Measurements from ENCODE around the gene PSPH.
A peak's percentile ranks its signal among the peaks of the same experiment; 100 is the strongest.

PSPH gene

GRCh38 chr7:55966851-55967250 is 84.4 kb downstream of the PSPH start:
- no peak overlapping the region for H3K4me3 ChIP-seq (ENCODE audit: low read depth, low read length)
- TF ChIP-seq, protein P1, sequence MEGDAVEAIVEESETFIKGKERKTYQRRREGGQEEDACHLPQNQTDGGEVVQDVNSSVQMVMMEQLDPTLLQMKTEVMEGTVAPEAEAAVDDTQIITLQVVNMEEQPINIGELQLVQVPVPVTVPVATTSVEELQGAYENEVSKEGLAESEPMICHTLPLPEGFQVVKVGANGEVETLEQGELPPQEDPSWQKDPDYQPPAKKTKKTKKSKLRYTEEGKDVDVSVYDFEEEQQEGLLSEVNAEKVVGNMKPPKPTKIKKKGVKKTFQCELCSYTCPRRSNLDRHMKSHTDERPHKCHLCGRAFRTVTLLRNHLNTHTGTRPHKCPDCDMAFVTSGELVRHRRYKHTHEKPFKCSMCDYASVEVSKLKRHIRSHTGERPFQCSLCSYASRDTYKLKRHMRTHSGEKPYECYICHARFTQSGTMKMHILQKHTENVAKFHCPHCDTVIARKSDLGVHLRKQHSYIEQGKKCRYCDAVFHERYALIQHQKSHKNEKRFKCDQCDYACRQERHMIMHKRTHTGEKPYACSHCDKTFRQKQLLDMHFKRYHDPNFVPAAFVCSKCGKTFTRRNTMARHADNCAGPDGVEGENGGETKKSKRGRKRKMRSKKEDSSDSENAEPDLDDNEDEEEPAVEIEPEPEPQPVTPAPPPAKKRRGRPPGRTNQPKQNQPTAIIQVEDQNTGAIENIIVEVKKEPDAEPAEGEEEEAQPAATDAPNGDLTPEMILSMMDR (conservative IDR thresholded peaks at IDR 0.05; ENCODE audit: low read depth, low read length) = no peak

DNA sequence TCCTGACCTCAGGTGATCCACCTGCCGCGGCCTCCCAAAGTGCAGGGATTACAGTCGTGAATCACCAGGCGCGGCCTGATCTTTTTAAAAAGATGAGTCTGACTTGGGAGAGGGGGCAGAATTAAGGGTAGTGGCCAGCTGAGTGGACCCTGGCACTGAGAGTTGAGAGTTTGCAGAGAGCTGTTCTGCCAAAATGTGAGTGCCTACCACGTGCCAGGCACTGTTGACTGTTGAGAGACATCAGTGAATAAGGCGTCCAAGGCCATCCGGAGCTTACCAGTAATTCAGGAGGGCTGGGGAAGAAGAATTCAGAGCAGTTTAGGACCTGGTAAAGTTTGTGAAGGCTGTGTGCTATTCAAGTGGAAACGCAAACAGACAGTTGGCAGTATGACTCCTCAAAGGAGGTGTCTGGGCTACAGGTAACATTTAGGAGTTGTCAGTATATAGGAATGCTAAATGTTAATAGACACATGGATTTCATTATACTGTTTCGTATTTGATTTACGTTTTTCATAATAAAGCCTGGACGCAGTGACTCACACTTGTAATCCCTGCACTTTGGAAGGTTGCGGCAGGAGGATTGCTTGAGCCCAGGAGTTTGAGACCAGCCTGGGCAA is 85.3 kb downstream of the PSPH start:
- no peak for DNase-seq (ENCODE audit: low read depth)
- H3K4me3 ChIP-seq (ENCODE audit: low read depth, low read length) = no peak overlapping the region
- TF ChIP-seq, protein P1 (conservative IDR thresholded peaks at IDR 0.05; ENCODE audit: low read depth, low read length) = no peak

More at GRCh38 chr7:55966851-55967250, 84.4 kb downstream of the PSPH start:
- no peak for DNase-seq (ENCODE audit: low read depth)

GRCh38 chr7:55965100-55965470 is 86.2 kb downstream of the PSPH start:
- TF ChIP-seq, protein P1 (conservative IDR thresholded peaks at IDR 0.05; ENCODE audit: low read depth, low read length) = no peak
- DNase-seq (ENCODE audit: low read depth) = peak; percentile 52
- peak overlapping the region; percentile 74 for H3K4me3 ChIP-seq (ENCODE audit: low read depth, low read length)

- H3K4me3 ChIP-seq (ENCODE audit: low read depth, low read length) = peak within 1 kb of the TSS; percentile 74
- peak; percentile 44 for DNase-seq (ENCODE audit: low read depth)
- TF ChIP-seq, protein P1 (conservative IDR thresholded peaks at IDR 0.05; ENCODE audit: low read depth, low read length) = no peak
These were observed 86.8 kb downstream of the PSPH start, which contains the start of gene NIPSNAP2 for GRCh38 chr7:55964261-55965099. NIPSNAP2 (plus strand) TSS chr7:55964585; CDS start chr7:55964610, 25 bp downstream.

DNA sequence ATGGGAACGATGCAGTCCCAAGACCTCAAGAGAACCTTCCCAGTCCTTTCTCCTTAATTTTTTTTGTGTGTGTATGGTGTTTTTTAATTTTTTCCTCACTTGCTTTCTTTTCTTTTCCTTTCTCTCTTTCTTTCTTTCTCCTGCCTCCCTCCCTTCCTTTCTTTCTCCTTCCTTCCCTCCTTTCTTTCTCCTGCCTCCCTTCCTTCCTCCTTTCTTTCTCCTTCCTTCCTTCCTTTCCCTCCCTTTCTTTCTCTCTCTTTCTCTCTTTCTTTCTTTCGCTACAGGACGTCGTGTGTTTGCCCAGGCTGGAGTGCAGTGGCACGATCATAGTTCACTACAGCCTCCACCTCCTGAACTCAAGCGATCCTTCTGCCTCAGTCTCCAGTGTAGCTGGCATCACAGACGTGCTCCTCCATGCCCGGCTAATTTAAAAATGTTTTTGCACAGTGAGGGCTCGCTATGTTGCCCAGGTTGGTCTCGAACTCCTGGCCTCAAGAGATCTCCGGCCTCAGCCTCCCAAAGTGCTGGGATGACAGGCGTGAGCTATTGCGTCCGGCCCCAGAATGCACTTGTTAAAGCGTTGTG is 87.6 kb downstream of the PSPH start:
- TF ChIP-seq, protein P1 (conservative IDR thresholded peaks at IDR 0.05; ENCODE audit: low read depth, low read length) = no peak
- H3K4me3 ChIP-seq (ENCODE audit: low read depth, low read length) = peak overlapping the region; percentile 74
- no peak for DNase-seq (ENCODE audit: low read depth)

- DNase-seq (ENCODE audit: low read depth) = no peak
- TF ChIP-seq, protein P1 (conservative IDR thresholded peaks at IDR 0.05; ENCODE audit: low read depth, low read length) = no peak
- H3K4me3 ChIP-seq (ENCODE audit: low read depth, low read length) = no peak overlapping the region
These were observed 89.2 kb downstream of the PSPH start for GRCh38 chr7:55962014-55962413.

Measured in choroid plexus epithelial cell (primary cell).